ENCODE data around the gene TTYH2.

- TF ChIP-seq FOXM1 (IDR thresholded peaks at IDR 0.05; ENCODE audit: borderline replicate concordance, low read depth) (no peak), TAF1 (IDR thresholded peaks at IDR 0.05; ENCODE audit: low read depth) (no peak)
Measured at GRCh38 chr17:74271281-74271680, 57.9 kb downstream of the TTYH2 start.
